SK-N-SH treated with all-trans-retinoic acid at 6 μM for 48 hours (cell line): ENCODE measurements around the gene QRICH1.

Experiments
- ISL1 ChIP-seq: fragments of 250-450 bp; sonication (Bioruptor Pico); IDR thresholded peaks from 2 replicates; pipeline ENCODE4 v2.1.2; 2022; ENCODE audit warnings: mild to moderate bottlenecking, moderate library complexity
- PATZ1 ChIP-seq: fragments of 250-450 bp; sonication (Bioruptor Pico); IDR thresholded peaks from 2 replicates; pipeline ENCODE4 v1.8.0; 2020; ENCODE audit warnings: mild to moderate bottlenecking, moderate library complexity, borderline replicate concordance
- ZC3H10 ChIP-seq: fragments of 250-450 bp; sonication (Bioruptor Pico); IDR thresholded peaks from 2 replicates; pipeline ENCODE4 v1.5.1; 2021; ENCODE audit warnings: mild to moderate bottlenecking, moderate library complexity

GRCh38 chr3:49081429-49081828, 12.4 kb downstream of the QRICH1 start:
- no peak for TF ChIP-seq ISL1
- no peak for TF ChIP-seq PATZ1
- no peak for TF ChIP-seq ZC3H10 (CRISPR knock-in tag)
